Loucy (cell line): Measurements from ENCODE around the gene FHIP1B.

Experiments used
- H2AFZ ChIP-seq: fragments of 200-600 bp; sonication (generic); 2 replicates; pipeline ENCODE4 v1.6.0; 2016; ENCODE audit warnings: antibody characterized with exemption, mild to moderate bottlenecking, low read length, moderate library complexity
- H3F3A ChIP-seq: fragments of 200-600 bp; 2 replicates; pipeline ENCODE4 v1.6.0; 2016; ENCODE audit warnings: antibody characterized with exemption, low read depth, mild to moderate bottlenecking
- H3K27me3 ChIP-seq: fragments of 200-600 bp; sonication (generic); 2 replicates; pipeline ENCODE4 v1.6.1; 2014; ENCODE audit warnings: low read length, mild to moderate bottlenecking; ENCODE audit not compliant: insufficient read depth, poor library complexity, severe bottlenecking
- H3K36me3 ChIP-seq: fragments of 200-600 bp; sonication (generic); 2 replicates; pipeline ENCODE4 v1.6.1; 2016; ENCODE audit warnings: low read length; ENCODE audit not compliant: insufficient read depth
- H3K4me1 ChIP-seq: fragments of 200-600 bp; sonication (generic); 2 replicates; pipeline ENCODE4 v1.5.1; 2014; ENCODE audit warnings: low read length, mild to moderate bottlenecking; ENCODE audit not compliant: insufficient read depth, poor library complexity, severe bottlenecking
- H3K4me2 ChIP-seq: fragments of 200-600 bp; sonication (generic); 2 replicates; pipeline ENCODE4 v1.6.0; 2014; ENCODE audit warnings: antibody characterized with exemption, low read length, low read depth, mild to moderate bottlenecking; ENCODE audit not compliant: poor library complexity, severe bottlenecking
- H3K4me3 ChIP-seq: fragments of 200-600 bp; sonication (generic); 2 replicates; pipeline ENCODE4 v1.5.1; 2014; ENCODE audit warnings: low read length, mild to moderate bottlenecking, mixed read lengths; ENCODE audit not compliant: poor library complexity, severe bottlenecking
- H3K79me2 ChIP-seq: fragments of 200-600 bp; sonication (generic); 2 replicates; pipeline ENCODE4 v1.6.1; 2014; ENCODE audit warnings: low read length; ENCODE audit not compliant: insufficient read depth
- H3K9ac ChIP-seq: fragments of 200-600 bp; sonication (generic); 2 replicates; pipeline ENCODE4 v1.6.0; 2014; ENCODE audit warnings: mild to moderate bottlenecking, low read depth, low read length, moderate library complexity; ENCODE audit not compliant: poor library complexity, severe bottlenecking
- H3K9me2 ChIP-seq: fragments of 200-600 bp; sonication (generic); replicated peaks from 2 replicates; pipeline ENCODE4 v1.6.1; 2016; ENCODE audit warnings: low read depth, low read length, mixed read lengths
- H3K9me3 ChIP-seq: fragments of 200-600 bp; sonication (generic); 2 replicates; pipeline ENCODE4 v1.6.1; 2014; ENCODE audit warnings: mild to moderate bottlenecking, antibody characterized with exemption, low read length, low read depth; ENCODE audit not compliant: insufficient read depth
- H4K20me1 ChIP-seq: fragments of 200-600 bp; sonication (generic); 2 replicates; pipeline ENCODE4 v1.6.0; 2014; ENCODE audit warnings: antibody characterized with exemption, low read length, mild to moderate bottlenecking; ENCODE audit not compliant: insufficient read depth, poor library complexity, severe bottlenecking
- CTCF ChIP-seq: fragments of 200-600 bp; sonication (generic); conservative IDR thresholded peaks from 2 replicates; pipeline ENCODE4 v1.5.1; 2014; ENCODE audit warnings: mild to moderate bottlenecking, antibody characterized with exemption, low read length
- EZH2phosphoT487 ChIP-seq: fragments of 200-600 bp; IDR thresholded peaks from 2 replicates; pipeline ENCODE4 v1.6.1; 2018; ENCODE audit warnings: antibody characterized with exemption, mild to moderate bottlenecking, moderate library complexity, borderline replicate concordance

Gene FHIP1B

GRCh38 chr11:6225896-6226295 lies 8.5 kb downstream of the FHIP1B start:
- H3F3A ChIP-seq: no peaks in the 10 kb centered on the region
- H3K9me2 ChIP-seq: no peaks in the 10 kb centered on the region
- peaks cover 11% of the 10 kb centered on the region for H4K20me1 ChIP-seq
- no peak overlapping the region for H3K4me3 ChIP-seq
- no peak overlapping the region for H3K4me2 ChIP-seq
- H3K9ac ChIP-seq: no peak overlapping the region
- H2AFZ ChIP-seq: no peak overlapping the region
- H3K9me3 ChIP-seq: no peaks in the 10 kb centered on the region
- H3K4me1 ChIP-seq: peaks cover 38% of the 10 kb centered on the region
- peaks cover 41% of the 10 kb centered on the region for H3K79me2 ChIP-seq
- H3K27me3 ChIP-seq: no peaks in the 10 kb centered on the region
- TF ChIP-seq EZH2phosphoT487: no peak
- no peak for TF ChIP-seq CTCF
- H3K36me3 ChIP-seq: peaks cover 27% of the 10 kb centered on the region; the same call in 1 of the 2 replicates

- peaks cover 5% of the 10 kb centered on the region for H4K20me1 ChIP-seq
- H3K36me3 ChIP-seq: peaks cover 36% of the 10 kb centered on the region
- TF ChIP-seq CTCF (no peak), EZH2phosphoT487 (no peak)
- peaks cover 29% of the 10 kb centered on the region for H3K4me1 ChIP-seq
- no peak overlapping the region for H3K9ac ChIP-seq
- H2AFZ ChIP-seq: no peak overlapping the region
- no peaks in the 10 kb centered on the region for H3K9me2 ChIP-seq
- no peak overlapping the region for H3K4me3 ChIP-seq
- no peaks in the 10 kb centered on the region for H3K27me3 ChIP-seq
- H3K79me2 ChIP-seq: peaks cover 35% of the 10 kb centered on the region
- H3K4me2 ChIP-seq: no peak overlapping the region
- H3K9me3 ChIP-seq: no peaks in the 10 kb centered on the region
- H3F3A ChIP-seq: no peaks in the 10 kb centered on the region
Observed at GRCh38 chr11:6225024-6225423, 9.4 kb downstream of the FHIP1B start.

GRCh38 chr11:6224421-6224820 lies 10.0 kb downstream of the FHIP1B start:
- Histone ChIP-seq H3K4me2 (no peak overlapping the region), H3K9ac (no peak overlapping the region), H3K36me3 (peaks cover 42% of the 10 kb centered on the region), H3K4me3 (no peak overlapping the region), H2AFZ (no peak overlapping the region), H3K79me2 (peaks cover 29% of the 10 kb centered on the region), H3K27me3 (no peaks in the 10 kb centered on the region), H3K4me1 (peaks cover 23% of the 10 kb centered on the region), H3K9me3 (no peaks in the 10 kb centered on the region), H3F3A (no peaks in the 10 kb centered on the region), H4K20me1 (no peaks in the 10 kb centered on the region), H3K9me2 (no peaks in the 10 kb centered on the region)
- TF ChIP-seq CTCF (no peak), EZH2phosphoT487 (no peak)
